Neural cell (in vitro differentiated cells): ENCODE measurements around the gene SMIM44.

Experiments used
- EP300 ChIP-seq: fragments of 450-650 bp; conservative IDR thresholded peaks from 2 replicates; pipeline ENCODE4 v1.6.1; 2014; ENCODE audit warnings: antibody characterized with exemption, mild to moderate bottlenecking, moderate library complexity; ENCODE audit not compliant: poor library complexity, severe bottlenecking
- EZH2 ChIP-seq: fragments of 200-600, 300-800 bp; shearing (Covaris generic), sonication (generic); IDR thresholded peaks from 2 replicates; pipeline ENCODE4 v1.6.1; 2014; ENCODE audit warnings: antibody characterized with exemption, low read length, borderline replicate concordance, mild to moderate bottlenecking; ENCODE audit not compliant: insufficient read depth, poor library complexity, severe bottlenecking
- MXI1 ChIP-seq: fragments of 450-650 bp; conservative IDR thresholded peaks from 2 replicates; pipeline ENCODE4 v1.6.1; 2014; ENCODE audit warnings: antibody characterized with exemption, mild to moderate bottlenecking; ENCODE audit not compliant: poor library complexity, severe bottlenecking
- POLR2AphosphoS5 ChIP-seq: IDR thresholded peaks from 2 replicates; pipeline ENCODE4 v1.6.1; 2012
- RAD21 ChIP-seq: fragments of 450-650 bp; conservative IDR thresholded peaks from 2 replicates; pipeline ENCODE4 v1.6.1; 2014; ENCODE audit warnings: antibody characterized with exemption, mild to moderate bottlenecking, moderate library complexity
- SMC3 ChIP-seq: fragments of 450-650 bp; conservative IDR thresholded peaks from 2 replicates; pipeline ENCODE4 v1.6.1; 2014; ENCODE audit warnings: antibody characterized with exemption, mild to moderate bottlenecking, moderate library complexity; ENCODE audit not compliant: poor library complexity
- TF ChIP-seq, protein P1 (sequence below): fragments of 450-650 bp; IDR thresholded peaks from 2 replicates; pipeline ENCODE4 v1.5.1; 2014; ENCODE audit warnings: antibody characterized with exemption, mild to moderate bottlenecking, moderate library complexity; ENCODE audit not compliant: poor library complexity, severe bottlenecking
- TF ChIP-seq, protein P2 (sequence below): IDR thresholded peaks from 2 replicates; pipeline ENCODE4 v1.6.1; 2012; ENCODE audit warnings: borderline replicate concordance

DNA sequence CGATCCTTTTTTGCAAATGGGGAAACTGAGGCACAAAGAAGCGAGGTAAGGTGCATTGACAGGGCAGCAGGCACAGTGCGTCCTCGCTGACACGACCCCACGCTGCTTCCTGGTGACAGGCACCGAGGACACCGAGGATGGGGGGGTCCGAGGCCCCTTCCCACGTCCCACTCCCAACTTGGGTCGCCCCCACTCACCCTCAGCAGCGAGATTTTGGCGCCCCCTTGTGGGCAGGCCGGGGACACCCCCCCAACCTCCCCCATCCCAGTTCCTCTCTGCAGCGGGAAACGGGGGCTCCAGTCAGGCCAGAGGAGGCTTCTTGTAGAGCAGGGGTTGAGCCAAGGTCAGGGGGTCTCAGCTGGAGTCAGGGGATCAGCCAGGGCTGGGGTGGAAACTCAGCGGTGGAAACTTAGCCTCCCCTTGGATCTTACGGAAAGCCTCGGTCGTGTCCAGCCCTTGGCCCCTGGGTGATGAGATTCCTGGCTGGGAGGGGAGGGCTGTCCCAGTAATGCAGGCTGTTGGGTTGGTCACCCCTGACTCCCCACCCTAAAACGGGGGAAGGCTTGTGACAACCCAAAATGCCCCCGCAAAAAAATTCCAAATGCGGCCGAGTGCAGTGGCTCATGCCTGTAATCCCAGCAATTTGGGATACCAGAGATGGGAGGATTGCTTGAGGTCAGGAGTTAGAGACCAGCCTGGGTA, 11.1 kb downstream of the SMIM44 start:
- TF ChIP-seq POLR2AphosphoS5 = no peak
- TF ChIP-seq RAD21 = peak; percentile 46
- TF ChIP-seq EZH2 = no peak
- TF ChIP-seq, protein P1, sequence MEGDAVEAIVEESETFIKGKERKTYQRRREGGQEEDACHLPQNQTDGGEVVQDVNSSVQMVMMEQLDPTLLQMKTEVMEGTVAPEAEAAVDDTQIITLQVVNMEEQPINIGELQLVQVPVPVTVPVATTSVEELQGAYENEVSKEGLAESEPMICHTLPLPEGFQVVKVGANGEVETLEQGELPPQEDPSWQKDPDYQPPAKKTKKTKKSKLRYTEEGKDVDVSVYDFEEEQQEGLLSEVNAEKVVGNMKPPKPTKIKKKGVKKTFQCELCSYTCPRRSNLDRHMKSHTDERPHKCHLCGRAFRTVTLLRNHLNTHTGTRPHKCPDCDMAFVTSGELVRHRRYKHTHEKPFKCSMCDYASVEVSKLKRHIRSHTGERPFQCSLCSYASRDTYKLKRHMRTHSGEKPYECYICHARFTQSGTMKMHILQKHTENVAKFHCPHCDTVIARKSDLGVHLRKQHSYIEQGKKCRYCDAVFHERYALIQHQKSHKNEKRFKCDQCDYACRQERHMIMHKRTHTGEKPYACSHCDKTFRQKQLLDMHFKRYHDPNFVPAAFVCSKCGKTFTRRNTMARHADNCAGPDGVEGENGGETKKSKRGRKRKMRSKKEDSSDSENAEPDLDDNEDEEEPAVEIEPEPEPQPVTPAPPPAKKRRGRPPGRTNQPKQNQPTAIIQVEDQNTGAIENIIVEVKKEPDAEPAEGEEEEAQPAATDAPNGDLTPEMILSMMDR = peak; percentile 60
- TF ChIP-seq, protein P2, sequence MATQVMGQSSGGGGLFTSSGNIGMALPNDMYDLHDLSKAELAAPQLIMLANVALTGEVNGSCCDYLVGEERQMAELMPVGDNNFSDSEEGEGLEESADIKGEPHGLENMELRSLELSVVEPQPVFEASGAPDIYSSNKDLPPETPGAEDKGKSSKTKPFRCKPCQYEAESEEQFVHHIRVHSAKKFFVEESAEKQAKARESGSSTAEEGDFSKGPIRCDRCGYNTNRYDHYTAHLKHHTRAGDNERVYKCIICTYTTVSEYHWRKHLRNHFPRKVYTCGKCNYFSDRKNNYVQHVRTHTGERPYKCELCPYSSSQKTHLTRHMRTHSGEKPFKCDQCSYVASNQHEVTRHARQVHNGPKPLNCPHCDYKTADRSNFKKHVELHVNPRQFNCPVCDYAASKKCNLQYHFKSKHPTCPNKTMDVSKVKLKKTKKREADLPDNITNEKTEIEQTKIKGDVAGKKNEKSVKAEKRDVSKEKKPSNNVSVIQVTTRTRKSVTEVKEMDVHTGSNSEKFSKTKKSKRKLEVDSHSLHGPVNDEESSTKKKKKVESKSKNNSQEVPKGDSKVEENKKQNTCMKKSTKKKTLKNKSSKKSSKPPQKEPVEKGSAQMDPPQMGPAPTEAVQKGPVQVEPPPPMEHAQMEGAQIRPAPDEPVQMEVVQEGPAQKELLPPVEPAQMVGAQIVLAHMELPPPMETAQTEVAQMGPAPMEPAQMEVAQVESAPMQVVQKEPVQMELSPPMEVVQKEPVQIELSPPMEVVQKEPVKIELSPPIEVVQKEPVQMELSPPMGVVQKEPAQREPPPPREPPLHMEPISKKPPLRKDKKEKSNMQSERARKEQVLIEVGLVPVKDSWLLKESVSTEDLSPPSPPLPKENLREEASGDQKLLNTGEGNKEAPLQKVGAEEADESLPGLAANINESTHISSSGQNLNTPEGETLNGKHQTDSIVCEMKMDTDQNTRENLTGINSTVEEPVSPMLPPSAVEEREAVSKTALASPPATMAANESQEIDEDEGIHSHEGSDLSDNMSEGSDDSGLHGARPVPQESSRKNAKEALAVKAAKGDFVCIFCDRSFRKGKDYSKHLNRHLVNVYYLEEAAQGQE = no peak
- TF ChIP-seq EP300 = no peak
- peak; percentile 55 for TF ChIP-seq SMC3
- no peak for TF ChIP-seq MXI1
